K562 (cell line): ENCODE measurements around the gene ATP6V0C. TPM values are rescaled to one million over a fixed set of nuclear protein-coding genes. Genes with fewer than 3 reads are reported as not detected.

Experiments
- ATAC-seq: fragments of 200-7000 bp; cut with Tn5 transposase; 3 replicates; pipeline ENCODE4 v1.9.1; 2020; ENCODE audit warnings: moderate library complexity
- BruUV-seq: library from RNA; stranded (reverse); fragments of 400-500 nt; replicated peaks from 2 replicates; lab custom pipeline; 2021; lab: Mats Ljungman, UMichigan
- CTCF ChIA-PET: fragments of 300-600 bp; formaldehyde crosslinking; extraction: SDS; loops from one replicate; lab custom pipeline; 2021; ENCODE audit warnings: low intra/inter-chr PET ratio; lab: Yijun Ruan, JAX
- POLR2A ChIA-PET: fragments of 300-600, 350-650 bp; sonication (Branson Sonifier 250); formaldehyde crosslinking; extraction: SDS; loops from one replicate; lab custom pipeline; 2021; ENCODE audit warnings: antibody characterized with exemption, inconsistent platforms; lab: Yijun Ruan, JAX
- DNase-seq, 4 experiments: peaks; one replicate each; pipeline versions ENCODE4 v3.0.0 to v3.0.0-alpha.2; 2011 to 2018; ENCODE audit warnings: low spot score in 3 of 4, mixed read lengths in 3 of 4; ENCODE audit errors: extremely low read depth in 1 of 4
- FAIRE-seq: peaks from 2 replicates; lab custom pipeline; 2011; peaks lifted over from hg19 to GRCh38; lab: Jason Lieb, UNC
- H2AFZ ChIP-seq: 2 replicates; pipeline ENCODE4 v1.6.0; 2011; ENCODE audit warnings: low read depth, low read length, control low read depth, inconsistent platforms
- H3K27ac ChIP-seq: fragments of 200-600 bp; 3 replicates; pipeline ENCODE4 v1.8.0; 2011; ENCODE audit warnings: low read depth, mild to moderate bottlenecking, control low read depth, inconsistent platforms, low read length, moderate library complexity, mixed read lengths; ENCODE audit errors: extremely low read depth
- H3K27me3 ChIP-seq, 2 experiments: fragments of 300-600 bp in 1 of 2; 2 replicates in 1 of 2; 3 replicates in 1 of 2; pipeline versions ENCODE4 v1.6.0 to v1.8.0; 2011; ENCODE audit warnings: inconsistent platforms in 2 of 2, low read length in 2 of 2, mild to moderate bottlenecking in 1 of 2, mixed read lengths in 1 of 2, moderate library complexity in 1 of 2; ENCODE audit not compliant: control insufficient read depth in 2 of 2, insufficient read depth in 2 of 2
- H3K36me3 ChIP-seq: fragments of 300-600 bp; 3 replicates; pipeline ENCODE4 v1.8.0; 2011; ENCODE audit warnings: mild to moderate bottlenecking, low read length, inconsistent platforms; ENCODE audit not compliant: control insufficient read depth, insufficient read depth
- H3K4me1 ChIP-seq, 2 experiments: fragments of 200-600 bp in 1 of 2; replicated peaks in 1 of 2; 2 replicates in 1 of 2; 3 replicates in 1 of 2; pipeline versions ENCODE4 v1.5.1 to v1.8.0; 2011; ENCODE audit warnings: inconsistent platforms in 2 of 2, low read length in 2 of 2, mild to moderate bottlenecking in 1 of 2, mixed read lengths in 1 of 2, moderate library complexity in 1 of 2; ENCODE audit not compliant: control insufficient read depth in 2 of 2, insufficient read depth in 2 of 2
- H3K4me2 ChIP-seq: 2 replicates; pipeline ENCODE4 v1.6.1; 2011; ENCODE audit warnings: low read length, control low read depth, inconsistent platforms, mixed read lengths; ENCODE audit not compliant: insufficient read depth
- H3K4me3 ChIP-seq: fragments of 200-600 bp; sonication (generic), shearing (Covaris generic); 2 replicates; pipeline ENCODE4 v1.5.1; 2016; ENCODE audit warnings: control low read depth, inconsistent platforms
- H3K79me2 ChIP-seq: fragments of 200-600 bp; 3 replicates; pipeline ENCODE4 v1.8.0; 2011; ENCODE audit warnings: low read length, inconsistent platforms; ENCODE audit not compliant: control insufficient read depth, insufficient read depth
- H3K9ac ChIP-seq, 2 experiments: 2 replicates each; pipeline versions ENCODE4 v1.6.0 to v1.6.1; 2011; ENCODE audit warnings: low read depth in 2 of 2, low read length in 2 of 2, control low read depth in 1 of 2, inconsistent platforms in 1 of 2, mild to moderate bottlenecking in 1 of 2, mixed read lengths in 1 of 2; ENCODE audit not compliant: insufficient read depth in 1 of 2
- H3K9me1 ChIP-seq: one replicate; pipeline ENCODE4 v1.6.0; 2011; ENCODE audit warnings: inconsistent platforms, mild to moderate bottlenecking, low read length, moderate library complexity; ENCODE audit not compliant: control insufficient read depth, insufficient read depth
- H3K9me3 ChIP-seq: replicated peaks from 2 replicates; pipeline ENCODE4 v1.5.1; 2011; ENCODE audit warnings: low read depth, low read length, inconsistent platforms; ENCODE audit not compliant: control insufficient read depth, insufficient read depth
- H4K20me1 ChIP-seq: replicated peaks from 2 replicates; pipeline ENCODE4 v1.6.1; 2011; ENCODE audit warnings: low read length, inconsistent platforms, mixed read lengths; ENCODE audit not compliant: control insufficient read depth, insufficient read depth
- ETV6 ChIP-seq, 3 experiments: fragments of 150-350 bp in 1 of 3; sonication (generic) in 1 of 3; formaldehyde crosslinking in 1 of 3; IDR thresholded peaks; 2 replicates each; pipeline versions ENCODE4 v1.6.1 to v1.8.0; 2014 to 2022; ENCODE audit warnings: borderline replicate concordance in 2 of 3, low read depth in 2 of 3, antibody characterized with exemption in 1 of 3, low read length in 1 of 3, mild to moderate bottlenecking in 1 of 3, missing genetic modification reagents in 1 of 3
- HDAC1 ChIP-seq, 2 experiments: fragments of 450-650 bp; IDR thresholded peaks; 2 replicates each; pipeline ENCODE4 v1.6.1; 2016 to 2017; ENCODE audit warnings: inconsistent platforms in 1 of 2, mild to moderate bottlenecking in 1 of 2, moderate library complexity in 1 of 2
- NR2C1 ChIP-seq, 2 experiments: fragments of 450-650 bp; IDR thresholded peaks; 2 replicates each; pipeline ENCODE4 v1.6.1; 2017; ENCODE audit warnings: mild to moderate bottlenecking in 2 of 2, antibody characterized with exemption in 1 of 2, inconsistent platforms in 1 of 2, missing compliant biosample characterization in 1 of 2, missing genetic modification characterization in 1 of 2
- NR2F6 ChIP-seq: fragments of 450-650 bp; formaldehyde crosslinking; IDR thresholded peaks from 2 replicates; pipeline ENCODE4 v1.4.0; 2020; ENCODE audit warnings: mild to moderate bottlenecking
- POLR2G ChIP-seq: fragments of 200-400 bp; formaldehyde crosslinking; IDR thresholded peaks from 2 replicates; pipeline ENCODE4 v1.6.1; 2017; ENCODE audit warnings: low read depth, mild to moderate bottlenecking, antibody characterized with exemption, low read length, moderate library complexity
- ZNF282 ChIP-seq: sonication (generic); formaldehyde crosslinking; IDR thresholded peaks from 2 replicates; pipeline ENCODE4 v1.8.1; 2023; ENCODE audit warnings: missing genetic modification reagents
- WGBS: fragments of 100-300 bp; shearing (Covaris generic); methylation state at CpG from one replicate; pipeline ENCODE4 v1.1.6; 2016; ENCODE audit warnings: low coverage, mixed read lengths; ENCODE audit not compliant: insufficient coverage; ENCODE audit errors: missing lambda C conversion rate; 5-methylcytosine and 5-hydroxymethylcytosine counted together
- in situ Hi-C: fragments of 300-500 bp; cut with MboI; formaldehyde crosslinking; loops from 4 replicates; pipeline ENCODE4 v1.15.0; 2018; ENCODE audit warnings: inconsistent platforms, mixed read lengths
- intact Hi-C: fragments of 100-400 bp; cut with micrococcal nuclease; formaldehyde crosslinking; loops from 2 replicates; pipeline ENCODE4 v1.14.2; 2022
- polyA plus RNA-seq, 8 experiments: library from polyadenylated mRNA; depleted of rRNA in 4 of 8; stranded (reverse) in 5 of 8; unstranded in 3 of 8; fragments of >200 nt; fragmentation: Nextera tagmentation in 2 of 8; fragmentation: Illumina TruSeq in 1 of 8; extraction: Ambion mirVana in 2 of 8; extraction: Trizol in 1 of 8; gene quantifications; 2 replicates each; pipeline versions ENCODE4 v1.2.1 to v1.2.3, GENCODE V29; 2011 to 2014; ENCODE audit warnings: inconsistent platforms in 1 of 8, missing spikeins in 1 of 8
- total RNA-seq, 7 experiments: library from RNA; depleted of rRNA in 6 of 7; stranded (reverse); fragments of >200 nt in 6 of 7; fragmentation: Illumina TruSeq in 2 of 7; extraction: Trizol in 2 of 7; gene quantifications; 2 replicates each; pipeline versions ENCODE4 v1.2.1 to v1.2.3, GENCODE V29; 2011 to 2021; ENCODE audit warnings: low replicate concordance in 1 of 7
- TF ChIP-seq, protein P1 (sequence below): sonication (generic); formaldehyde crosslinking; IDR thresholded peaks from 2 replicates; pipeline ENCODE4 v1.8.0; 2023; ENCODE audit warnings: mild to moderate bottlenecking, missing genetic modification reagents

Gene ATP6V0C
- total and polyA plus RNA-seq, 9 of the 15 experiments (the other 6 are each of a cell fraction or from before 2014, with no cell fraction given): 2.9 to 228 (median 22.7) TPM

DNA sequence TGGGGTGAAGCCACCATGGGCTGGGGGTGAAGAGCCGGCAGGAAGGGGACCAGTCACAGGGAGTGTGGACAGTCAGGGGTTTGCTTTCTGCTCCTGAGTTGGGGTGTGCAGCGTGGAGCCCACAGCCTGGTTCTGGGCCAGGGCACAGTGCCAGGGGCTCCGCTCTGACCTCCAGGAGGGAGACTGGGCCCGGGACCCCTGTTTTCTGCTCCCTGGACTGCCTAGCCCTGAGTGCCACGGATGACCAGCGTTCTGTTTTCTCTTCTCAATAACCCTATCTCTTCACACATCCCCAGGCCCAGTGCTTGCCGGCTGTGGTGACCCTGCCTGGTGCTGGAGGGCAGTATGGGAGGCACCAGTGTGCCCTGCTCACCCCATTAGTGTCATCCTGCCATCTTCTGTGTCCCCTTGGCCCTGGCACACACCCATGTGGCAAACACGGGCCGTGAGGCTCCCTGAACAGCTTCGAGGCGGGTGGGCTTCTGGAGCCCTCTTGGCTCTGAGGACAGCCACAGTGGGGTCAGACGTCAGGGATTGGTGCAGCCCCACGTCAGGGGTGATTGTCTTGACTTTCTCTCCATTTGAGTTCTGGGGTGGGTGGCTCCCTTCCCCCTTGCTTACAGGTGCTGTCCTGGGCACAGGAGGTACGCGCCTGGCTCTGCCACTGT lies 16.3 kb downstream of the ATP6V0C start:
- WGBS: 87% methylated on average over 14 of the region's 15 CpGs
- CTCF ChIA-PET: no interaction called here
- intact Hi-C loops: no loop called here

More for the DNA sequence above, 16.3 kb downstream of the ATP6V0C start:
- in situ Hi-C loops: no loop called here
- Histone ChIP-seq H4K20me1 (no peaks in the 10 kb centered on the region), H3K36me3 (peaks cover 50% of the 10 kb centered on the region; the same call in 2 of the 3 replicates), H3K9me3 (no peaks in the 10 kb centered on the region), H3K9ac (peak overlapping the region in 1 of 2 experiments; percentile 64; a peak in 2 of 4 replicates), H3K27me3 (no peaks in the 10 kb centered on the region), H3K9me1 (peaks cover 3% of the 10 kb centered on the region), H3K79me2 (no peaks in the 10 kb centered on the region), H3K4me3 (no peak overlapping the region), H2AFZ (no peak overlapping the region), H3K4me2 (no peak overlapping the region), H3K4me1 (peaks cover 6 to 62% of the 10 kb centered on the region in 2 experiments; a peak in 3 of 5 replicates), H3K27ac (no peak overlapping the region)
- TF ChIP-seq HDAC1 (IDR thresholded peaks at IDR 0.05) (no peak), ZNF282 (no peak), POLR2G (peak; percentile 16; the same call in 1 of the 2 replicates), NR2C1 (IDR thresholded peaks at IDR 0.05) (no peak), NR2C1 (tag; IDR thresholded peaks at IDR 0.05) (no peak), NR2F6 (no peak), ETV6 (IDR thresholded peaks at IDR 0.05; ENCODE audit: borderline replicate concordance in 1 of 2, low read depth in 2 of 2, low read length in 1 of 2) (no peak), ETV6 (CRISPR knock-in tag; IDR thresholded peaks at IDR 0.05; ENCODE audit: borderline replicate concordance) (no peak)
- TF ChIP-seq, protein P1, sequence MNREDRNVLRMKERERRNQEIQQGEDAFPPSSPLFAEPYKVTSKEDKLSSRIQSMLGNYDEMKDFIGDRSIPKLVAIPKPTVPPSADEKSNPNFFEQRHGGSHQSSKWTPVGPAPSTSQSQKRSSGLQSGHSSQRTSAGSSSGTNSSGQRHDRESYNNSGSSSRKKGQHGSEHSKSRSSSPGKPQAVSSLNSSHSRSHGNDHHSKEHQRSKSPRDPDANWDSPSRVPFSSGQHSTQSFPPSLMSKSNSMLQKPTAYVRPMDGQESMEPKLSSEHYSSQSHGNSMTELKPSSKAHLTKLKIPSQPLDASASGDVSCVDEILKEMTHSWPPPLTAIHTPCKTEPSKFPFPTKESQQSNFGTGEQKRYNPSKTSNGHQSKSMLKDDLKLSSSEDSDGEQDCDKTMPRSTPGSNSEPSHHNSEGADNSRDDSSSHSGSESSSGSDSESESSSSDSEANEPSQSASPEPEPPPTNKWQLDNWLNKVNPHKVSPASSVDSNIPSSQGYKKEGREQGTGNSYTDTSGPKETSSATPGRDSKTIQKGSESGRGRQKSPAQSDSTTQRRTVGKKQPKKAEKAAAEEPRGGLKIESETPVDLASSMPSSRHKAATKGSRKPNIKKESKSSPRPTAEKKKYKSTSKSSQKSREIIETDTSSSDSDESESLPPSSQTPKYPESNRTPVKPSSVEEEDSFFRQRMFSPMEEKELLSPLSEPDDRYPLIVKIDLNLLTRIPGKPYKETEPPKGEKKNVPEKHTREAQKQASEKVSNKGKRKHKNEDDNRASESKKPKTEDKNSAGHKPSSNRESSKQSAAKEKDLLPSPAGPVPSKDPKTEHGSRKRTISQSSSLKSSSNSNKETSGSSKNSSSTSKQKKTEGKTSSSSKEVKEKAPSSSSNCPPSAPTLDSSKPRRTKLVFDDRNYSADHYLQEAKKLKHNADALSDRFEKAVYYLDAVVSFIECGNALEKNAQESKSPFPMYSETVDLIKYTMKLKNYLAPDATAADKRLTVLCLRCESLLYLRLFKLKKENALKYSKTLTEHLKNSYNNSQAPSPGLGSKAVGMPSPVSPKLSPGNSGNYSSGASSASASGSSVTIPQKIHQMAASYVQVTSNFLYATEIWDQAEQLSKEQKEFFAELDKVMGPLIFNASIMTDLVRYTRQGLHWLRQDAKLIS (CRISPR knock-in tag): no peak
- no peak for FAIRE-seq
- no TSS peak for BruUV-seq
- no peak for DNase-seq
- POLR2A ChIA-PET: interaction anchor here (0.7 to 3.8 kb wide), 4 partner anchors 9 to 230 kb away, joined by 3 to 45 read pairs (median 9); partner anchors contain the start of gene AMDHD2
- ATAC-seq: no peak
